ENCODE results near the gene CDK11A. TPM values are rescaled to one million over a fixed set of nuclear protein-coding genes. Genes with fewer than 3 reads are reported as not detected.

Gene CDK11A
- total RNA-seq, result 13.0 and 31.4 TPM in 2 replicates

DNA sequence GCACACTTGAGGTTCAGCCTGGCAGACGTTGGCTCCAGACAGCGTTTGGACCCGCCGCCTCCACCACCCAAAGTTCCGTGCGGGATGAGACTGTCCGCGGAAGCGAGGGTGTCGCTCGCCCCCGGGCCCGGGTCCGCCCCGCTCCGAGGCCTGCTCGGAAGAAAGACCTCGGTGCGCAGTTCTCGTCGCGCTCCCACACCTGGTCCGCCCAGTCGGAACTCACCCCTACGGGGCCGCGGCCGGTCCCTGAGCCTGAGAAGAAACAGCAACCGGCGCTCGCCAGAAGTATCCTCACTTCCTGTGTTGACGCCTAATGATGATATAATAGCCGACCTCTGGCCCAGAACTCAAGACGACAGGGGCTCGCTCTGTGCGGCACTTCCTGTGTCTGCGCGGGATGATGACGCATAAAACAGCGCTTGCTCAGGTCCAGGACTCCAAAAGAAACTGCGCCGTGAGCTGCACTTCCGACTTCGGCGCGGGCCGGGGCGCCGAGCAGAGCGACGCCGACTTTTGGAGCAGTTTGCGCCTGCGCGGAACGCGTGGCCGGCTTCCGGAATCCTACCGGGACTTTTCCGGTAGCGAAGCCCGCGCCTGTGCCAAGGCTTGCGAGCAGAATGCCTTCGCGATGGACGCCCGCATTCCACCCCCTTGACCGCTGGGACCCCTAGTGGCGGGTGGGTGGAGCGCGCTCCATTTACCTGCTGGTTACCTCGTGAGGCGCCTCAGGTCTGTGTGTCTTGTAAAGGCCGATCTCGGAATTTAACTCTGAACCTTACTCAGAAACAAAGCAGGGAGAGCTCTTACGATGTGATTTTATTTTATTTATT lies at the start of gene CDK11A:
CDK11A (minus strand) TSS at position 323 of the 830 bp plus-strand sequence. CDS start 1,539 bp downstream, outside the sequence.

DNA sequence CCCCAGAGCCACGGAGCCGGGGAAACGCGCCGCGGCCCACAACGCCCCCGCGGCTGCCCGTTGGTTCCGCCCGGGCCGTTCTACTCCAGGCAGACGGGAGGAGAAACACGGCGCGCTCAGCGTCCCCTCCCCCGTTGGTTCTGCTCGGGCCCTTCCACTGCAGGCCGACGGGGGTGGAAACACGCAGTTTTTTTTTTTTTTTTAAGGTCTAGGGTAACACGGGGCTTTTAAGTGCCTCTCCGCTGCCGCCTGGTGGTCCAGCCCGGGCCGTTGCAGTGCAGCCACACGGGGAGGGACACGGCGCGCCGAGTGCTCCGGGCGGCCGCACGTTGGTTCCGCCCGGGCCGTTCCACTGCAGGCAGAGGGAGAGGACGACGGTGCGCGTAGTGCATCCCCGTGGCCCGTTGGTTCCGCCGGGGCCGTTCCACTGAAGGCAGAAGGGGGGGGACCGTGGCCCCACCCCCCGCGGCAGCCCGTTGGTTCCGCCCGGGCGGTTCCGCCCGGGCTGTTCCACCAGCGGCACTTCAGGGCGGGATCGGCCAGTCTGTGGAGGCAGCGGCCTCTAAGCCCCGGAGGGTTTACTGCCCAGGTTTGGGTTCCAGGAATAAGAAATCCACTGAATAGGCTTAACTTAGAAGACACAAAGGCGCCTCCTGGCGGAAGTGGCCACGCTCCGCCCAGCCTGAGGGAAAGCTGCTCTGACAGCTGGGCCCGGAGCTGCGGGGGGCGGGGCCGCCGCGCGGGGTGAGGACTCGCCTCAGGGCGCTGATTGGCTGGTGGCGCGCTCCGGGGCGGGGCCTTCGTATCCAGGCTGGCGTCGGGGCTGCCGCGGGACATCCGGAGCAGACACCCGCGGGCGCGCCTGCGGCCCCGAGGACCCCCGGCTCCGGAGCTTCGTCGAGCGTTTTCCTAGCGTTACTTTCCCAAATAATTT lies 31.2 kb downstream of the CDK11A start, which contains the start of gene SLC35E2B:
SLC35E2B (minus strand) TSS at position 82 of the 934 bp plus-strand sequence. CDS start 16,096 bp downstream, outside the sequence.

DNA sequence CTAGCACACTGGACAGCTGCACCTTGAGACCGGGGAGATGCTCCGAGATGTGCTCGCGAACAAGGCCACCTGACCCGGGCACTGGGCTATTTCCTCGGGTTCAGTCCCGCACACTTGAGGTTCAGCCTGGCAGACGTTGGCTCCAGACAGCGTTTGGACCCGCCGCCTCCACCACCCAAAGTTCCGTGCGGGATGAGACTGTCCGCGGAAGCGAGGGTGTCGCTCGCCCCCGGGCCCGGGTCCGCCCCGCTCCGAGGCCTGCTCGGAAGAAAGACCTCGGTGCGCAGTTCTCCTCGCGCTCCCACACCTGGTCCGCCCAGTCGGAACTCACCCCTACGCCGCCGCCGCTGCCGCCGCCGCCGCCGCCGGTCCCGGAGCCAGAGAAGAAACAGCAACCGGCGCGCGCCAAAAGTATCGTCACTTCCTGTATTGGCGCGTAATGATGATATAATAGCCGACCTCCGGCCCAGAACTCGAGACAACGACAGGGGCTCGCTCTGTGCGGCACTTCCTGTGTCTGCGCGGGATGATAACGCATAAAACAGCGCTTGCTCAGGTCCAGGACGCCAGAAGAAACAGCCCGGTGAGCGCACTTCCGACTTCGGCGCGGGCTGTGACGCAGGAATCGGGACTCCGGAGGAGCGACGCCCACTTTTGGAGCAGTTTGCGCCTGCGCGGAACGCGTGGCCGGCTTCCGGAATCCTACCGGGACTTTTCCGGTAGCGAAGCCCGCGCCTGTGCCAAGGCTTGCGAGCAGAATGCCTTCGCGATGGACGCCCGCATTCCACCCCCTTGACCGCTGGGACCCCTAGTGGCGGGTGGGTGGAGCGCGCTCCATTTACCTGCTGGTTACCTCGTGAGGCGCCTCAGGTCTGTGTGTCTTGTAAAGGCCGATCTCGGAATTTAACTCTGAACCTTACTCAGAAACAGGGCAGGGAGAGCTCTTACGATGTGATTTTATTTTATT lies 65.3 kb downstream of the CDK11A start, which contains the start of gene CDK11B:
CDK11B (minus strand) TSS at position 422 of the 967 bp plus-strand sequence. CDS start 1,519 bp downstream, outside the sequence.

Other genes starting within 250 kb of the CDK11A start
- gene ATAD3A, start 212.2 kb downstream of the CDK11A start, total RNA-seq, result 14.5 and 29.3 TPM in 2 replicates
- 2.1 and 3.9 TPM in 2 replicates for gene TMEM240, start 183.7 kb downstream of the CDK11A start, total RNA-seq
- 57.3 and 98.7 TPM in 2 replicates for gene SSU72, start 149.5 kb downstream of the CDK11A start, total RNA-seq
- 2.7 and 5.3 TPM in 2 replicates for gene FNDC10, start 124.2 kb downstream of the CDK11A start, total RNA-seq
- gene MIB2, start 108.9 kb downstream of the CDK11A start, total RNA-seq, result 74.2 and 111 TPM in 2 replicates
- gene MMP23B, start 92.2 kb downstream of the CDK11A start, total RNA-seq, result 59.8 and 73.0 TPM in 2 replicates
- gene CDK11B, start 65.4 kb downstream of the CDK11A start, total RNA-seq, result 5.5 and 8.7 TPM in 2 replicates
- 40.7 and 68.3 TPM in 2 replicates for gene SLC35E2B, start 31.6 kb downstream of the CDK11A start, total RNA-seq
- gene NADK, start 54.1 kb upstream of the CDK11A start, total RNA-seq, result 25.9 and 45.1 TPM in 2 replicates
- gene GNB1, start 166.7 kb upstream of the CDK11A start, total RNA-seq, result 86.4 and 103 TPM in 2 replicates
- gene CALML6, start 190.9 kb upstream of the CDK11A start, total RNA-seq, result 0.22 and 1.2 TPM in 2 replicates
- 0.54 and 0.79 TPM in 2 replicates for gene TMEM52, start 194.9 kb upstream of the CDK11A start, total RNA-seq

Measured in placental epithelial cell (primary cell).